DND-41 (cell line): ENCODE measurements around the gene ACAP3.

Experiments
- EZH2 ChIP-seq: IDR thresholded peaks from 3 replicates; pipeline ENCODE4 v1.6.1; 2012; ENCODE audit warnings: borderline replicate concordance, low read depth, mild to moderate bottlenecking, moderate library complexity, low read length, inconsistent platforms; ENCODE audit not compliant: severe bottlenecking
- TF ChIP-seq, protein P1 (sequence below): IDR thresholded peaks from 2 replicates; pipeline ENCODE4 v1.5.1; 2012; ENCODE audit warnings: borderline replicate concordance, low read length, moderate library complexity, mild to moderate bottlenecking; ENCODE audit not compliant: poor library complexity, severe bottlenecking; ENCODE audit errors: extremely low read depth

GRCh38 chr1:1324524-1325287 is 17.0 kb upstream of the ACAP3 start, which contains the start of the genes CPTP and INTS11:
- TF ChIP-seq, protein P1, sequence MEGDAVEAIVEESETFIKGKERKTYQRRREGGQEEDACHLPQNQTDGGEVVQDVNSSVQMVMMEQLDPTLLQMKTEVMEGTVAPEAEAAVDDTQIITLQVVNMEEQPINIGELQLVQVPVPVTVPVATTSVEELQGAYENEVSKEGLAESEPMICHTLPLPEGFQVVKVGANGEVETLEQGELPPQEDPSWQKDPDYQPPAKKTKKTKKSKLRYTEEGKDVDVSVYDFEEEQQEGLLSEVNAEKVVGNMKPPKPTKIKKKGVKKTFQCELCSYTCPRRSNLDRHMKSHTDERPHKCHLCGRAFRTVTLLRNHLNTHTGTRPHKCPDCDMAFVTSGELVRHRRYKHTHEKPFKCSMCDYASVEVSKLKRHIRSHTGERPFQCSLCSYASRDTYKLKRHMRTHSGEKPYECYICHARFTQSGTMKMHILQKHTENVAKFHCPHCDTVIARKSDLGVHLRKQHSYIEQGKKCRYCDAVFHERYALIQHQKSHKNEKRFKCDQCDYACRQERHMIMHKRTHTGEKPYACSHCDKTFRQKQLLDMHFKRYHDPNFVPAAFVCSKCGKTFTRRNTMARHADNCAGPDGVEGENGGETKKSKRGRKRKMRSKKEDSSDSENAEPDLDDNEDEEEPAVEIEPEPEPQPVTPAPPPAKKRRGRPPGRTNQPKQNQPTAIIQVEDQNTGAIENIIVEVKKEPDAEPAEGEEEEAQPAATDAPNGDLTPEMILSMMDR = no peak
- no peak for TF ChIP-seq EZH2
